ENCODE results near the gene PPT2. TPM values are rescaled to one million over a fixed set of nuclear protein-coding genes. Genes with fewer than 3 reads are reported as not detected.

The PPT2 gene
- total RNA-seq, 2 donors from 2014 or later: 51.1 to 65.3 TPM

GRCh38 chr6:32203426-32204267, 49.7 kb downstream of the PPT2 start:
- Histone ChIP-seq H3K36me3 (ENCODE audit: control insufficient read depth, insufficient read depth, low read length) (no peaks in the 10 kb centered on the region), H3K4me1 (ENCODE audit: control insufficient read depth, insufficient read depth, low read length) (no peaks in the 10 kb centered on the region), H3K27ac (ENCODE audit: low read depth, low read length) (peak overlapping the region; percentile 38), H3K27me3 (ENCODE audit: control insufficient read depth, insufficient read depth, low read length, poor library complexity, severe bottlenecking) (peaks cover 3% of the 10 kb centered on the region), H3K9ac (ENCODE audit: extremely low read depth, low read length, poor library complexity, severe bottlenecking) (no peak overlapping the region), H3K9me3 (ENCODE audit: control insufficient read depth, low read length) (no peaks in the 10 kb centered on the region), H3K4me3 (ENCODE audit: low read length) (no peak overlapping the region)
- Mint-ChIP-seq H3K4me3 (no peak overlapping the region), H3K36me3 (ENCODE audit: low read depth) (no peaks in the 10 kb centered on the region), H3K4me1 (no peaks in the 10 kb centered on the region), H3K27me3 (ENCODE audit: insufficient read depth) (peaks cover 40% of the 10 kb centered on the region), H3K27ac (no peak overlapping the region), H3K9me3 (peaks cover 3% of the 10 kb centered on the region)
- 57 to 86% methylated on average over 5 to 9 of the region's 9 CpGs for WGBS, 2 experiments (ENCODE audit: insufficient coverage in 1 of 2, insufficient read length in 1 of 2)
- DNase-seq: no peak
- no peak for TF ChIP-seq CTCF (conservative IDR thresholded peaks at IDR 0.05)

- Histone ChIP-seq H3K27ac (ENCODE audit: low read depth, low read length) (no peak overlapping the region), H3K4me1 (ENCODE audit: control insufficient read depth, insufficient read depth, low read length) (no peaks in the 10 kb centered on the region), H3K9me3 (ENCODE audit: control insufficient read depth, low read length) (no peaks in the 10 kb centered on the region), H3K9ac (ENCODE audit: extremely low read depth, low read length, poor library complexity, severe bottlenecking) (no peak overlapping the region), H3K4me3 (ENCODE audit: low read length) (no peak overlapping the region), H3K36me3 (ENCODE audit: control insufficient read depth, insufficient read depth, low read length) (no peaks in the 10 kb centered on the region), H3K27me3 (ENCODE audit: control insufficient read depth, insufficient read depth, low read length, poor library complexity, severe bottlenecking) (peaks cover 3% of the 10 kb centered on the region)
- Mint-ChIP-seq H3K27ac (no peak overlapping the region), H3K36me3 (ENCODE audit: low read depth) (no peaks in the 10 kb centered on the region), H3K27me3 (ENCODE audit: insufficient read depth) (peaks cover 45% of the 10 kb centered on the region), H3K4me3 (no peak overlapping the region), H3K9me3 (peaks cover 3% of the 10 kb centered on the region), H3K4me1 (no peaks in the 10 kb centered on the region)
- TF ChIP-seq CTCF (conservative IDR thresholded peaks at IDR 0.05): no peak
- WGBS, 2 experiments (ENCODE audit: insufficient coverage in 1 of 2, insufficient read length in 1 of 2): 78 to 93% methylated on average over 3 of the region's 3 CpGs
- no peak for DNase-seq
These were observed 50.4 kb downstream of the PPT2 start for GRCh38 chr6:32204268-32204715.

- no peak for DNase-seq
- H3K9me3 Mint-ChIP-seq: peaks cover 3% of the 10 kb centered on the region
- TF ChIP-seq CTCF (conservative IDR thresholded peaks at IDR 0.05): no peak
- H3K36me3 ChIP-seq (ENCODE audit: control insufficient read depth, insufficient read depth, low read length): no peaks in the 10 kb centered on the region
- no peaks in the 10 kb centered on the region for H3K36me3 Mint-ChIP-seq (ENCODE audit: low read depth)
- H3K4me1 ChIP-seq (ENCODE audit: control insufficient read depth, insufficient read depth, low read length): no peaks in the 10 kb centered on the region
- H3K27me3 ChIP-seq (ENCODE audit: control insufficient read depth, insufficient read depth, low read length, poor library complexity, severe bottlenecking): peaks cover 3% of the 10 kb centered on the region
- peaks cover 56% of the 10 kb centered on the region for H3K27me3 Mint-ChIP-seq (ENCODE audit: insufficient read depth)
- H3K27ac ChIP-seq (ENCODE audit: low read depth, low read length): no peak overlapping the region
- no peak overlapping the region for H3K4me3 ChIP-seq (ENCODE audit: low read length)
- H3K9me3 ChIP-seq (ENCODE audit: control insufficient read depth, low read length): no peaks in the 10 kb centered on the region
- H3K9ac ChIP-seq (ENCODE audit: extremely low read depth, low read length, poor library complexity, severe bottlenecking): no peak overlapping the region
- 76 to 80% methylated on average over 1 of the region's 1 CpG for WGBS, 2 experiments (ENCODE audit: insufficient coverage in 1 of 2, insufficient read length in 1 of 2)
- H3K4me3 Mint-ChIP-seq: no peak overlapping the region
- no peak overlapping the region for H3K27ac Mint-ChIP-seq
- H3K4me1 Mint-ChIP-seq: no peaks in the 10 kb centered on the region
These were observed 55.1 kb downstream of the PPT2 start for GRCh38 chr6:32208996-32209395.
